ENCODE results near the gene OR9A2. TPM values are rescaled to one million over a fixed set of nuclear protein-coding genes. Genes with fewer than 3 reads are reported as not detected.
"Not testable (repeated sequence)": the region's sequence is repeated elsewhere in the genome, so short reads cannot be mapped to it uniquely, and the experiment has no call there.

Gene OR9A2
- total RNA-seq, 1 experiment from 2014 or later, result not detected

- DNase-seq (ENCODE audit: low read depth), result no peak
Measured at GRCh38 chr7:143018931-143019330, 8.0 kb downstream of the OR9A2 start.

DNA sequence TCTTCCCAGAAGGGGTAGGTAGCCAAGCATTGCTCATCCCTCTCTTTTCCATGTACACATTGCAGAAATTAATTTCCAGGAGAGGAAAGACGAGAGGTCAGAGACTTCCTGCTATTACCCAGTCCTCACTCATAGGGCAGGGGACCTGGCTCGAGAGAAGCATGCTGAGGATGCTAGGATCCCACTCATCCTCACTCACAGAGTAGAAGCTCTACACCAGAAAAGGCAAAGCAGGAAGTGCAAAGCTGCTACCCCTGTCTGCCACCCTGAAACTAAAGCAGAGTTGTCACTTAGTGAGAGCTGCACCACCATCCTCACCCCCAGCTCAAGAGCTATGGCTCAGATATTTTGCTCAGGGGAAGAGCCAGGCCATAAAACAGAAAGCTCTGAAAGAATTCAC lies 9.9 kb downstream of the OR9A2 start:
- no peak for DNase-seq (ENCODE audit: low read depth)

- no peak for DNase-seq (ENCODE audit: low read depth)
Measured at GRCh38 chr7:143015926-143016490, 10.9 kb downstream of the OR9A2 start.

DNA sequence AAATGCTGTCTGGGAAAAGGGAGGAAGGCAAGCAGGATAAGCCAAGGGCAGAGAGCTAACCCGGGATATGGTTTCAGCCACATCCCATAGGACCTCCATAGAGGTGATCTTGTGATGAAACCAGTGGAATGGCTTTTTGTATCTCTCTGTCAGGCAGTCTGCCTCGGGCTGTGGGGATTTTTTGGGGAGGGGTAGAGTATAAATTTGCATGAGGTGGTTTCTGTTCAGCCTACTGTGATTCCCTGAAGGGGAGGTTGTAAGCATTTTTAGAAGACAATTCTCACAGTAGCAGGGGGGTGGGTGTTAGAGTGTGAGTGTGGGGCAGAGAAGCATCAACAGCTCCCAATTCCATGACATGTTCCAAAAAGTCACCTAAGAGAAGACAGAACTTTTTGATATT lies 11.8 kb downstream of the OR9A2 start:
- DNase-seq (ENCODE audit: low read depth), result no peak

DNA sequence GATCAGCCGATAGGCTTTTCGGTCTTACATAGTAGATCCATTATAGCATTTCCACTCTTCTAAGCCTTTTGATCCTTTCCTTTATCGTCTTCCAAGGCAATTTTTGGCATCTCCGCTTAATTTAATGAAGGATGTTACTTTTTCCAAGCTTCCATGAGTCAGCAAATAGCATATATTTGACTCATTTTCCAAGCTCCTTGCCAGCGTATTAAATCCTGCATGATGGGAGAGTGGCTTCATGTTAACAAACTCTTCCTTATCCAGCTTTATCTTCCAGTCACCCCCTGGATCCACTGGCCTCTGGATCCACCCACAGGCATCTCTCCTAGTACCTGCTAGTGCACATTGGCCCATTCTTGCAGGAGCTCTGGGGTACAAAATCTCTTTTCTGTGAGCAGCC lies 13.0 kb downstream of the OR9A2 start:
- DNase-seq (ENCODE audit: low read depth), result peak; percentile 58

GRCh38 chr7:143013473-143013872 lies 13.5 kb downstream of the OR9A2 start:
- no peak for DNase-seq (ENCODE audit: low read depth)

GRCh38 chr7:143012409-143012808 lies 14.5 kb downstream of the OR9A2 start:
- DNase-seq (ENCODE audit: low read depth), result no peak

GRCh38 chr7:143012001-143012400 lies 14.9 kb downstream of the OR9A2 start:
- DNase-seq (ENCODE audit: low read depth), result no peak

GRCh38 chr7:143008007-143008901 lies 18.7 kb downstream of the OR9A2 start:
- DNase-seq (ENCODE audit: low read depth), result peak; percentile 87

GRCh38 chr7:143005632-143006260 lies 21.2 kb downstream of the OR9A2 start:
- no peak for DNase-seq (ENCODE audit: low read depth)

DNA sequence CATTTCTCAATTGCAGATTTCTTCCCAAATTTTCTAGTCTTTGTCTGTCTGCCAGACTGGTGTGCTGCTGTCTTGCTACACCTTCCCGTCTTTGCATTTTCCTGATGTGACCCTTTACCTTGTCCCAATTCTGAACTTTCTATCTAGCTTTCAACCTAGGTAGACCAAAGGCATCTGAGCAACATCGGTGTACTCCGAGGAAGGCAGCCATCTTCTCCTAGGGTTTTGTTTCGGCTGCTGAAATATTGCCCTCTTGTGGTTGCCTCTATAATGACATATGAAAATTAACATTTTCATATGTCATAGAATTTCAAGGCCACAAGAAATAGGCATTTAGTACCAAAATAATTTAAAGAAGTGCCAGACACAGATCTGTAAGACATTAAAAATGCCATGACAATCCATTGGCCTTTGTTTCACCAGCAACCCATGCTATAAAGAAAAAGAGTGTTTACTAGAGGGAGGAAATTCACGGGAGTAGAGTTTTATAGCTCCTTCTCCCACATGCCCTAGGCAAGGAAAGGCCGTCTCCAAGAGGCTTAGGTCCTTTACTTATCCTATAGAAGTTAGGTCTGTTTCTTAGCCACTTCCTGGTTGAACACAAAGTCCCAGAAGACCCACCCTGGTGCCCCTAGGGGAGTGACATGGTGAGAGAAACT lies 23.4 kb downstream of the OR9A2 start:
- peak; percentile 58 for DNase-seq (ENCODE audit: low read depth)

- no peak for DNase-seq (ENCODE audit: low read depth)
Measured at GRCh38 chr7:143002898-143003297, 24.0 kb downstream of the OR9A2 start.

DNA sequence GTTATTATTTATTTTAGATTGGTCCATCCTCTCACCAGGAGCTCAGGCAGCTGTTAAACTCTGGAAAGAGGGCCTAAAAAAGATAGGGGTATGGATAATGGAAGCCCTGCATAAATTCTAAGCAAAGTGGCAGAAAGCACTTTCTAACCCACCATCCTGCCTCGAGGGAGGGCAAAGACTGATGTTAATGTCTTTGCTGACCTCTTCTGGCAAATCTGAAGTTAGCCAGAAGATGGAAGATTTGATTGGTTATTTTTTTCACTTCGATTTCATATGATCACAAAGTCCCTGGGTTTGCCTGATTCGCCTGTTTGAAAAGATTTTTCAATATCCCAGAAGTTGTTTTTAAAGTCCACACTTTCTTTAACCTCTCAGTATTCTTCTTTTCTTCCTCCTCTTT lies 24.8 kb downstream of the OR9A2 start:
- DNase-seq (ENCODE audit: low read depth), result peak; percentile 42

DNA sequence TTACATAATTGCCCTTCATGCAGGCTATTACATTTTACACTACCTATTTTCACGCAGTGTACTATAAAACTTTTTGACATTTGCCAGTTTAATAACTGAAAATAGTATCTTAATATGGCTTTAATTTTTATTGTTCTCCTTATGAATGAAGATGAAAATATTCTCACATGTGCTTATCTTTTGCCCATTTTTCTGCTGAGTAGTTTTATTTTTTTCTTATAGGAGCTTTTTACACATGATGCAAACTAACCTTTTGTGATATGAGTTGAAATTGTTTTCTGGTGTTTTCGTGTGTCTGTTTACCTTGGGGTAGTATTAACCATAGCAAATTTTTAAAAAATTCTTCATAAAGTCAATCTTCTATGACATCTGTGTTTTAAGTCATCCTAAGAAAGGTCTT lies 26.3 kb downstream of the OR9A2 start:
- no peak for DNase-seq (ENCODE audit: low read depth)

DNA sequence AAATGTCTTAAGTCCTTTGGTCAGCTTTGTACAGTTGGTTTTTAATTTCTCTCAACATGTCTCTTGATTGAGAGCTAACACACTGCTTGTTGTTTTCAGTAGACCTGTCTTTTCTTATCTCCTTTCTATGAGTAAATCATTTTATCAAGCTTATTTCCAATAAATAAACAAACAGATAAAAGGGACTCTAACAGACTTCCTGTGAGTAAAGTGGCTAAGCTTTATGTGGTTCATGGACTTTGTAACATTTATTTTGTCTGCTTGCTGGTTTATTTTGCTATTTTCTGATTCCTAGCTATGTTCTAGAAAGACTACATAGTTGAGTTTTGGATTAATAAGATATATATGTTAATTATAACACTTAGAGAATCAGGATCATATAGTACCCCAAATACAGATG lies 27.1 kb downstream of the OR9A2 start:
- DNase-seq (ENCODE audit: low read depth), result no peak

- DNase-seq (ENCODE audit: low read depth), result no peak
Measured at GRCh38 chr7:142998966-142999365, 28.0 kb downstream of the OR9A2 start.

GRCh38 chr7:142997456-142997989 lies 29.4 kb downstream of the OR9A2 start:
- DNase-seq (ENCODE audit: low read depth), result no peak

- DNase-seq (ENCODE audit: low read depth), result peak; percentile 14
Measured at GRCh38 chr7:142992427-142992826, 34.5 kb downstream of the OR9A2 start.

DNA sequence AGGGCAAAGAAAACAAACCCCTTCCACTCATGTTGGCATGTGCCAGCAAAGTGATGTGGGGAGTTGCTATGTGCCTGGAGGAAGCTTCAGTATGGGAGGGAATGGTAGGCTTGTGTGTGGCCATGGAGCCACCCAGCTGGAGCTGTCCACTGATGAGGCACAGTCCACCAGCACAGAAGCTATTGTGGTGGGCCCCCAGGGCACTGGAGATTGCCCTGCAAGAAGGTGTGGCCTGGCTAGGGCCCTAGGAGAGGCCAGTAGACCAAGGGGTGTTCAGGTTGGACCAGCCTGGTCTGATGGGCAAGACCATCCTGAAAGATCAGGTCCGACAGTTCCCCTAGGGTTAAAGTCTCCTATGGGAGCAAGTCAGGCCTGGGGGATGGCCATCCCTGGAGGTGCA lies 42.6 kb downstream of the OR9A2 start:
- DNase-seq (ENCODE audit: low read depth), result no peak

DNA sequence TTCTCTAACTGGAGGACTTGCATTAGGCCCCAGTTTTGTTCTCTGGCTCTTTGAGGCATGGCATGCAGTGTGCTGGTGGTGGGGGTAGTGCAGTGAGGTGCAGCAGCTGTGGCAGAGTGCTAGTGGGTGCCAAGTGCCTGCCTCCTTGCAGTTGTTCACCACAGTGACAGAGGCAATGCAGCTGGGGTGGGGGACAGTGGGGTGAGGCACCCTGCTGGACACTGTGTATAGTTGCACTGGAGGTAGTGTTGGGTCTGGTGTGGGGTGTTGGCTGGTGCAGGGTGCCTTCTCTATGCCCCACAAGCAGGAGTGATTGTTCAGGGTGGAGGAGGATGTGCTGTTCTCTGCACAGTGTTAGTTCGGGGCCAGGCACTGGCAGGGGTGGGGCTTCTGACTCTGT lies 43.1 kb downstream of the OR9A2 start:
- DNase-seq (ENCODE audit: low read depth), result no peak

DNA sequence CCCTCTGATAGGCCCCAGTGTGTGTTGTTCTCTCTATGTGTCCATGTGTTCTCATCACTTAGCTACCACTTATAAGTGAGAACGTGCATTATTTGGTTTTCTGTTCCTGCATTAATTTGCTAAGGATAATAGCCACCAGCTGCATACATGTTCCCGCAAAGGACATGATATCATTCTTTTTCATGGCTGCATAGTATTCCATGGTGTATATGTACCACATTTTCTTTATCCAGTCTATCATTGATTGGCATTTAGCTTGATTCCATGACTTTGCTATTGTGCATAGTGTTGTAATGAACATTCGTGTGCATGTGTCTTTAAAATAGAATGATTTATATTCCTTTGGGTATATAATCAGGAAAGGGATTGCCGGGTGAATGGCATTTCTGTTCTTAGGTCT lies 48.5 kb downstream of the OR9A2 start:
- not testable (repeated sequence) for DNase-seq (ENCODE audit: low read depth)
